HL-60/S4 treated with retinoic acid at 250 ng/mL for 4 days and 3 days (cell line): Measurements from ENCODE around the gene TMEM94.
"Not testable (repeated sequence)": the region's sequence is repeated elsewhere in the genome, so short reads cannot be mapped to it uniquely, and the experiment has no call there.

Source experiments
- in situ Hi-C: fragments of 300-500 bp; cut with MboI; formaldehyde crosslinking; loops from 2 replicates; pipeline ENCODE4 v1.7.0; 2022; ENCODE audit warnings: low sequenced_read_pairs

Gene TMEM94

DNA sequence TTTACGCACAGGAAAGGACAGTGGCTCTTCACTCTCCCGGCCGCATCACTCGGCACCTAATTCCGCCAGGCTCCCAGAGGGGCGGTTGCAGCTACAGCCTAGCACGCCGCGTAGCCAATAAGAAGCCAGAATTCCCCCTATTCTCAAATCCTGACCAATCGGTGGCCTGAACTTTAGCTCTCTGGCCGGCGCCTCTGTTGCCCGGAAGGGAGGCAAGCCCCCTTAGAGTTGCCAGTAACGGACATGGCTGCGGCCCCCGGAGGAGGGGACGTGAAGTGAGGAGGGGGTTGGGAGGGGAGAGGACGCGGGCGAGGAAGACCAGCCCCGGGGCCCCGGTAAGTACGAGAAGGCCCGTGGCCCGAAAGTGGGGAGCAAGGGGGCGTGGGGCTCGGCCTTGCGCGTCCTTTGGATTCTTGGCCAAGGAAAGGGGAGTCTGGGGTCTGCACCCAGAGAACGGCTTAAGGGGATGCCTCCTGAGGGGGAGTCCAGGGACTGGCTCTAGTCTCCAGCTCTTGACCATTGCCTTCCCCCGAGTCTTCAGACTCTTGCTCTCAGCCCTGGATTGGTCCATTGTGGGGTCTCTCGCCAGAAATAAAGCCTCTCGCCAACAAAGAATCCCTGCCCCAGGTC, at the start of gene TMEM94:
Gene TMEM94, plus strand, starts transcription at position 219 of the 630 bp plus-strand sequence. CDS start 15,271 bp downstream, outside the sequence.
- in situ Hi-C loops, result no loop called here

GRCh38 chr17:75407655-75408352, 48.6 kb upstream of the TMEM94 start:
- in situ Hi-C loops, result no loop called here

- in situ Hi-C loops, result no loop called here
Measured at GRCh38 chr17:75410141-75410540, 46.3 kb upstream of the TMEM94 start.

GRCh38 chr17:75411328-75412067, 44.9 kb upstream of the TMEM94 start:
- in situ Hi-C loops, result no loop called here

DNA sequence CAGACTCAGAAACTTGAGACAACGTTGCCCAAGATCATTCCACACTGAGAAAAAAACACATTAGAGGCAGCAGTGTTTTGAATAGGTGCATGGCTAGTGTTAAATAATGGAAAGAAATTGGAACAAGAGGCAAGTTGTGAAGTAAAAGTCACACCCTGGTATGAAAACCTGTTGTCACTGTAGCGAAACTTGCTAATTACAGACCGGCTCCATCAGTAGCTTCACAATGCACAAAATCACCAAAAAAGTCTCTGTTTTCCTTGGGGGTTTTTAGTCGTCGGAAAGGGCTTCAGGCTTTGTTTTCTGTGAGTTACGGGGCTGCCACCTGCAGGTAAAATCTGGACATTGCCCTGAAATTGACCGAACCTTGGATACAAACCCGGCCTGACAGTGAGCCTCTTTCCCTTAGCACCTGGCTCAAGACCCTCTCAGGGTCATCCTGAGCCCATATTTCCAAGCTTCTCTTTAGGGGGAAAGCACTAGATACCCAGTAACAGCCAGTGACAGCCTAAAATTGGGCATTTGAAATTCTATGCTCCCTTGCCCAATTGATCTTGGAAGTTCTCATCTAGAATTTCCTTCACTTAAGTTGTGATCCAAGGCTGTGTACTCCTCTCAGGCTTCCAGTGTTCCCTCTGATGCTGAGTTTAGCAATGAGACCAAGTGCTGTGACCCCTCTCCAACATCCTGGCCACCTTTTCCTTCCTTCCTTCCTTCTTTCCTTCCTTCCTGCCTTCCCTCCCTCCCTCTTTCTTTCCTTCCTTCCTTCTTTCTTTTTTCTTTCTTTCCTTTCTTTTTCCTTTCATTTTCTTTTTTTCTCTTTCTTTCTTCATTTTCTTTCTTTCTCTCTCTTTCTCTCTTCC, 43.7 kb upstream of the TMEM94 start:
- in situ Hi-C loops, result no loop called here

- in situ Hi-C loops, result no loop called here
Measured at GRCh38 chr17:75414488-75414887, 41.9 kb upstream of the TMEM94 start.

DNA sequence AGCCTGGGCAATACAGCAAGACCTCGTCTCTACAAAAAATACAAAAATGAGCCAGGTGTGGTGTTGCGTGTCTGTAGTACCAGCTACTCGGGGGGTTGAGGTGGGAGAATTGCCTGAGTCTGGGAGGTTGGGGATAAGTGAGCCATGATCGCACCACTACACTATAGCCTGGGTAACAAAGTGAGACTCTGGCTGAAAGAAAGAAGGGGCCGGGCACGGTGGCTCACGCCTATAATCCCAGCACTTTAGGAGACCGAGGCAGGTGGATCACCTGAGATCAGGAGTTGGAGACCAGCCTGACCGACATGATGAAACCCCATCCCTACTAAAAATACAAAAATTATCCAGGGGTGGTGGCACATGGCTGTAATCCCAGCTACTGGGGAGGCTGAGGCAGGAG, 40.4 kb upstream of the TMEM94 start:
- in situ Hi-C loops, result no loop called here

- in situ Hi-C loops, result no loop called here
Measured at GRCh38 chr17:75417054-75417580, 39.3 kb upstream of the TMEM94 start.

GRCh38 chr17:75418531-75418930, 37.9 kb upstream of the TMEM94 start:
- in situ Hi-C loops, result no loop called here

- in situ Hi-C loops, result no loop called here
Measured at GRCh38 chr17:75428543-75429469, 27.6 kb upstream of the TMEM94 start.

- in situ Hi-C loops, result no loop called here
Measured at GRCh38 chr17:75430159-75430974, 26.1 kb upstream of the TMEM94 start.

DNA sequence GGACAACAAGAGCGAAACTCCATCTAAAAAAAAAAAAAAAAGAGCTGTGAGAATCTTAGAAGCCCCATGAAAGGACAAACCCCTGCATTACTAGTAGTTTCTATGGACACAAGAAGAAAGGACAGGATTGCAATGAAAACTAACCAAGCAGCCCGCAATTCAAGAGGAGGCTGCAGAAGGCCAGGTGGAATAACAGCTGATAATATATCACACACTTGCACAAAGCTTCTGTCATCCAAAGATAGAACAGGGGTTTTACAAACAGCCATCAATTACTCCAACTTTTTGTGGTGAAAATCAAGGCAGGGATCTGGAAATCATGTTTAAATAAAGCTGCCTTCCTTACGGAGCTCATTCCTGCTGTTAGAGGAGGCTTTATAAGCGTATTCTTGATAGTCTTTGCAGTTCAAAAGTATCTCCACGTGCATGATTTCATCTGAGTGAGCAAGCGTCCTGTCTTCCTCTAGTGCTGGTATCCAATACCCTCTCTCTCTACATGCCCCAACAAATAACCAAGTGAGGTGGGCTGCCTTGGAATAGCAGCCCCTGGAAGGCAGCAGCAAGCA, 23.1 kb upstream of the TMEM94 start:
- in situ Hi-C loops, result no loop called here

- in situ Hi-C loops, result not testable (repeated sequence)
Measured at GRCh38 chr17:75434433-75434832, 22.0 kb upstream of the TMEM94 start.

DNA sequence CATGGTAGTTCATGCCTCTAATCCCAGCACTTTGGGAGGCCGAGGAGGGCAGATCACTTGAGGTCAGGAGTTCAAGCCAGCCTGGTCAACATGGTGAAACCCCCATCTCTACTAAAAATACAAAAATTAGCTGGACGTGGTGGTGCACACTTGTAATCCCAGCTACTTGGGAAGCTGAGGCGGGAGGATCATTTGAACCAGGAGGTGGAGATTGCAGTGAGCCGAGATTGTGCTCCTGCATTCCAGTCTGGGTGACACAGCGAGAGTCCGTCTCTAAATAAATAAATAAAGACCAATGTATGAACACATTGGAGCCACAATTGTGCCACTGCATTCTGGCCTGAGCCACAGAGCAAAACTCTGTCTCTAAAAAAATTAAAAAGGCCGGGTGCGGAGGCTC, 19.0 kb upstream of the TMEM94 start:
- in situ Hi-C loops, result not testable (repeated sequence)

DNA sequence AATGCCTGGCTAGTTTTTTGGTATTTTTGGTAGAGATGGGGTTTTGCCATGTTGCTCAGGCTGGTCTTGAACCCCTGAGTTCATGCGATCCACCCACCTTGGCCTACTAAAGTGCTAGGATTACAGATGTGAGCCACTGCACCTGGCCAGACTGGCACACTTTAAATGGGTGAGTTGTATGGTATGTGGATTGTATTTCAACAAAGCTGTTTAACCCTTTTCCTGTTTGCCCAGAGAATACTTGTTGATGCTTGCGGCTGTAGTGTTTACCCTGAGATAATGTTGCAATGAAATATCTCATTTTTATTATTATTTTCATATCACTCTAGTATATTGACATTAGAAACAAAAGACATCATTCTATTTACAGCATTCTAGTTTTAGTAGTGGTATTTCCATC, 17.1 kb upstream of the TMEM94 start:
- in situ Hi-C loops, result no loop called here

- in situ Hi-C loops, result no loop called here
Measured at GRCh38 chr17:75440738-75441448, 15.5 kb upstream of the TMEM94 start.

DNA sequence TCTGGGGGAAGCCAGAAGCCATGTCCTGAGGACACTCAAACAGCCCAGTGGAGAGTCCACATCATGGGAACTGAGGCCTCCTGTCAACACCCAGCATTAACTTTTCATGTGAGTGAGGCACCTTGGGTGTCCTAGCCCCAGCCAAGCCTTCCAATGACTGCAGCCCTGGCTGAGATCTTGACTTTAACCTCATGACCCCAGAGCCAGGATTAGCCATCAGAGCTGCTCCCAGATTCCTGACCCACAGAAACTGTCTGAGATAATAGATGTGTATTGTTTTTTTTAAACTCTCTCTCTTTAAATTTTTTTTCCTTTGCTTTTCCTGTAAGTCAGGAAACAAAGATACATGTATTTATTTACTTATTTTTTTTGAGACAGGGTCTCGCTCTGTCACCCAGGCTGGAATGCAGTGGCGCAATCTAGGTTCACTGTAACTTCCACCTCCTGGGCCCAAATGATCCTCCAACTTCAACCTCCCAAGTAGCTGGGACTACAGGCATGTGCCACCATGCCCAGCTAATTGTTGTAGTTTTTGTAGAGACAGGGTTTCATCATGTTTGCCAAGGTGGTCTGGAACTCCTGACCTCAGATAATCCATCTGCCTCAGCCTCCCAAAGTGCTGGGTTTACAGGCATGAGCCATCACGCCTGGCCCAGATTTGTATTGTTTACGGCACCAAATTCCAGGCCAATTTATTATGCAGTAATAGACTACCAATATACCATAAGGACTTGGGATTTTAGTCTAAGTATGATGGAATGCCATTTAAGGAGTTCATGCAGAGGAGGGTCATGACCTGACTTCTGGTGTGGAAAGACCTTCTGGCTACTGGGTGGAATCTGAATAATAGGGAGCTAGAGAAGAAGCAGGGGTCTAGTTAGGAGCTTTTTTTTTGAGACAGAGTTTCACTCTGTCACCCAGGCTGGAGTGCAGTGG, 14.0 kb upstream of the TMEM94 start:
- in situ Hi-C loops, result no loop called here
